K562 (cell line): ENCODE data around the gene YIPF4. TPM values are rescaled to one million over a fixed set of nuclear protein-coding genes. Genes with fewer than 3 reads are reported as not detected.

Experiments used
- ATAC-seq: fragments of 200-7000 bp; cut with Tn5 transposase; 3 replicates; pipeline ENCODE4 v1.9.1; 2020; ENCODE audit warnings: moderate library complexity
- BruUV-seq: library from RNA; stranded (reverse); fragments of 400-500 nt; replicated peaks from 2 replicates; lab custom pipeline; 2021; lab: Mats Ljungman, UMichigan
- CTCF ChIA-PET: fragments of 300-600 bp; formaldehyde crosslinking; extraction: SDS; loops from one replicate; lab custom pipeline; 2021; ENCODE audit warnings: low intra/inter-chr PET ratio; lab: Yijun Ruan, JAX
- POLR2A ChIA-PET: fragments of 300-600, 350-650 bp; sonication (Branson Sonifier 250); formaldehyde crosslinking; extraction: SDS; loops from one replicate; lab custom pipeline; 2021; ENCODE audit warnings: antibody characterized with exemption, inconsistent platforms; lab: Yijun Ruan, JAX
- DNase-seq, 4 experiments: peaks; one replicate each; pipeline versions ENCODE4 v3.0.0 to v3.0.0-alpha.2; 2011 to 2018; ENCODE audit warnings: low spot score in 3 of 4, mixed read lengths in 3 of 4; ENCODE audit errors: extremely low read depth in 1 of 4
- FAIRE-seq: peaks from 2 replicates; lab custom pipeline; 2011; peaks lifted over from hg19 to GRCh38; lab: Jason Lieb, UNC
- H2AFZ ChIP-seq: 2 replicates; pipeline ENCODE4 v1.6.0; 2011; ENCODE audit warnings: low read depth, low read length, control low read depth, inconsistent platforms
- H3K27ac ChIP-seq: fragments of 200-600 bp; 3 replicates; pipeline ENCODE4 v1.8.0; 2011; ENCODE audit warnings: low read depth, mild to moderate bottlenecking, control low read depth, inconsistent platforms, low read length, moderate library complexity, mixed read lengths; ENCODE audit errors: extremely low read depth
- H3K27me3 ChIP-seq, 2 experiments: fragments of 300-600 bp in 1 of 2; 2 replicates in 1 of 2; 3 replicates in 1 of 2; pipeline versions ENCODE4 v1.6.0 to v1.8.0; 2011; ENCODE audit warnings: inconsistent platforms in 2 of 2, low read length in 2 of 2, mild to moderate bottlenecking in 1 of 2, mixed read lengths in 1 of 2, moderate library complexity in 1 of 2; ENCODE audit not compliant: control insufficient read depth in 2 of 2, insufficient read depth in 2 of 2
- H3K36me3 ChIP-seq: fragments of 300-600 bp; 3 replicates; pipeline ENCODE4 v1.8.0; 2011; ENCODE audit warnings: mild to moderate bottlenecking, low read length, inconsistent platforms; ENCODE audit not compliant: control insufficient read depth, insufficient read depth
- H3K4me1 ChIP-seq, 2 experiments: fragments of 200-600 bp in 1 of 2; replicated peaks in 1 of 2; 2 replicates in 1 of 2; 3 replicates in 1 of 2; pipeline versions ENCODE4 v1.5.1 to v1.8.0; 2011; ENCODE audit warnings: inconsistent platforms in 2 of 2, low read length in 2 of 2, mild to moderate bottlenecking in 1 of 2, mixed read lengths in 1 of 2, moderate library complexity in 1 of 2; ENCODE audit not compliant: control insufficient read depth in 2 of 2, insufficient read depth in 2 of 2
- H3K4me2 ChIP-seq: 2 replicates; pipeline ENCODE4 v1.6.1; 2011; ENCODE audit warnings: low read length, control low read depth, inconsistent platforms, mixed read lengths; ENCODE audit not compliant: insufficient read depth
- H3K4me3 ChIP-seq: fragments of 200-600 bp; sonication (generic), shearing (Covaris generic); 2 replicates; pipeline ENCODE4 v1.5.1; 2016; ENCODE audit warnings: control low read depth, inconsistent platforms
- H3K79me2 ChIP-seq: fragments of 200-600 bp; 3 replicates; pipeline ENCODE4 v1.8.0; 2011; ENCODE audit warnings: low read length, inconsistent platforms; ENCODE audit not compliant: control insufficient read depth, insufficient read depth
- H3K9ac ChIP-seq, 2 experiments: 2 replicates each; pipeline versions ENCODE4 v1.6.0 to v1.6.1; 2011; ENCODE audit warnings: low read depth in 2 of 2, low read length in 2 of 2, control low read depth in 1 of 2, inconsistent platforms in 1 of 2, mild to moderate bottlenecking in 1 of 2, mixed read lengths in 1 of 2; ENCODE audit not compliant: insufficient read depth in 1 of 2
- H3K9me1 ChIP-seq: one replicate; pipeline ENCODE4 v1.6.0; 2011; ENCODE audit warnings: inconsistent platforms, mild to moderate bottlenecking, low read length, moderate library complexity; ENCODE audit not compliant: control insufficient read depth, insufficient read depth
- H3K9me3 ChIP-seq: replicated peaks from 2 replicates; pipeline ENCODE4 v1.5.1; 2011; ENCODE audit warnings: low read depth, low read length, inconsistent platforms; ENCODE audit not compliant: control insufficient read depth, insufficient read depth
- H4K20me1 ChIP-seq: replicated peaks from 2 replicates; pipeline ENCODE4 v1.6.1; 2011; ENCODE audit warnings: low read length, inconsistent platforms, mixed read lengths; ENCODE audit not compliant: control insufficient read depth, insufficient read depth
- ARID1B ChIP-seq: fragments of 450-650 bp; IDR thresholded peaks from 2 replicates; pipeline ENCODE4 v1.6.1; 2016; ENCODE audit warnings: antibody characterized with exemption, mild to moderate bottlenecking, inconsistent platforms
- DIDO1 ChIP-seq: fragments of 450-650 bp; IDR thresholded peaks from 2 replicates; pipeline ENCODE4 v1.6.1; 2016; ENCODE audit warnings: low read depth, missing biosample characterization, missing genetic modification characterization
- FOXJ2 ChIP-seq: fragments of 200-800 bp; sonication (Bioruptor generic); IDR thresholded peaks from 2 replicates; pipeline ENCODE4 v1.6.1; 2016; ENCODE audit warnings: missing genetic modification characterization, missing compliant biosample characterization
- HOMEZ ChIP-seq: fragments of 250-450 bp; sonication (Bioruptor Pico); IDR thresholded peaks from 2 replicates; pipeline ENCODE4 v1.4.0; 2020; ENCODE audit warnings: mild to moderate bottlenecking, moderate library complexity
- NBN ChIP-seq: fragments of 450-650 bp; IDR thresholded peaks from 2 replicates; pipeline ENCODE4 v1.6.1; 2016; ENCODE audit warnings: low read depth, mild to moderate bottlenecking
- NRF1 ChIP-seq, 2 experiments: fragments of 450-650 bp; IDR thresholded peaks in 1 of 2; conservative IDR thresholded peaks in 1 of 2; 2 replicates each; pipeline ENCODE4 v1.6.1; 2014; ENCODE audit warnings: mild to moderate bottlenecking in 2 of 2
- PTTG1 ChIP-seq: fragments of 450-650 bp; IDR thresholded peaks from 2 replicates; pipeline ENCODE4 v1.6.1; 2016; ENCODE audit warnings: low read depth, mild to moderate bottlenecking, missing genetic modification characterization, missing compliant biosample characterization
- RBM14 ChIP-seq: fragments of 200-400 bp; formaldehyde crosslinking; IDR thresholded peaks from 2 replicates; pipeline ENCODE4 v1.6.1; 2018; ENCODE audit warnings: low read depth, mild to moderate bottlenecking, low read length, moderate library complexity, borderline replicate concordance; ENCODE audit not compliant: insufficient read depth
- TRIM28 ChIP-seq: fragments of 450-650 bp; IDR thresholded peaks from 2 replicates; pipeline ENCODE4 v1.6.1; 2017
- XRCC3 ChIP-seq: fragments of 450-650 bp; IDR thresholded peaks from 2 replicates; pipeline ENCODE4 v1.6.1; 2017; ENCODE audit warnings: mild to moderate bottlenecking, moderate library complexity
- ZNF133 ChIP-seq: fragments of 250-450 bp; sonication (Bioruptor Pico); IDR thresholded peaks from 2 replicates; pipeline ENCODE4 v1.4.0; 2020; ENCODE audit warnings: mild to moderate bottlenecking
- ZNF217 ChIP-seq: sonication (generic); formaldehyde crosslinking; IDR thresholded peaks from 2 replicates; pipeline ENCODE4 v1.8.0; 2022; ENCODE audit warnings: mild to moderate bottlenecking, missing genetic modification reagents
- ZNF354B ChIP-seq: fragments of 250-450 bp; sonication (Bioruptor Pico); IDR thresholded peaks from 2 replicates; pipeline ENCODE4 v1.4.0; 2020
- ZNF609 ChIP-seq: sonication (generic); formaldehyde crosslinking; IDR thresholded peaks from 2 replicates; pipeline ENCODE4 v1.8.1; 2023; ENCODE audit warnings: missing genetic modification reagents, mild to moderate bottlenecking, borderline replicate concordance
- WGBS: fragments of 100-300 bp; shearing (Covaris generic); methylation state at CpG from one replicate; pipeline ENCODE4 v1.1.6; 2016; ENCODE audit warnings: low coverage, mixed read lengths; ENCODE audit not compliant: insufficient coverage; ENCODE audit errors: missing lambda C conversion rate; 5-methylcytosine and 5-hydroxymethylcytosine counted together
- in situ Hi-C: fragments of 300-500 bp; cut with MboI; formaldehyde crosslinking; loops from 4 replicates; pipeline ENCODE4 v1.15.0; 2018; ENCODE audit warnings: inconsistent platforms, mixed read lengths
- intact Hi-C: fragments of 100-400 bp; cut with micrococcal nuclease; formaldehyde crosslinking; loops from 2 replicates; pipeline ENCODE4 v1.14.2; 2022
- polyA plus RNA-seq, 8 experiments: library from polyadenylated mRNA; depleted of rRNA in 4 of 8; stranded (reverse) in 5 of 8; unstranded in 3 of 8; fragments of >200 nt; fragmentation: Nextera tagmentation in 2 of 8; fragmentation: Illumina TruSeq in 1 of 8; extraction: Ambion mirVana in 2 of 8; extraction: Trizol in 1 of 8; gene quantifications; 2 replicates each; pipeline versions ENCODE4 v1.2.1 to v1.2.3, GENCODE V29; 2011 to 2014; ENCODE audit warnings: inconsistent platforms in 1 of 8, missing spikeins in 1 of 8
- total RNA-seq, 7 experiments: library from RNA; depleted of rRNA in 6 of 7; stranded (reverse); fragments of >200 nt in 6 of 7; fragmentation: Illumina TruSeq in 2 of 7; extraction: Trizol in 2 of 7; gene quantifications; 2 replicates each; pipeline versions ENCODE4 v1.2.1 to v1.2.3, GENCODE V29; 2011 to 2021; ENCODE audit warnings: low replicate concordance in 1 of 7
- TF ChIP-seq, protein P1 (sequence below): sonication (generic); formaldehyde crosslinking; IDR thresholded peaks from 2 replicates; pipeline ENCODE4 v1.8.0; 2023; ENCODE audit warnings: mild to moderate bottlenecking, missing genetic modification reagents

Gene YIPF4
- total and polyA plus RNA-seq, 9 of the 15 experiments (the other 6 are each of a cell fraction or from before 2014, with no cell fraction given): 4.9 to 46.9 (median 17.5) TPM

GRCh38 chr2:32237488-32237887, 40.2 kb upstream of the YIPF4 start (continued):
- TF ChIP-seq FOXJ2 (tag) (no peak), HOMEZ (no peak)
- TF ChIP-seq, protein P1, sequence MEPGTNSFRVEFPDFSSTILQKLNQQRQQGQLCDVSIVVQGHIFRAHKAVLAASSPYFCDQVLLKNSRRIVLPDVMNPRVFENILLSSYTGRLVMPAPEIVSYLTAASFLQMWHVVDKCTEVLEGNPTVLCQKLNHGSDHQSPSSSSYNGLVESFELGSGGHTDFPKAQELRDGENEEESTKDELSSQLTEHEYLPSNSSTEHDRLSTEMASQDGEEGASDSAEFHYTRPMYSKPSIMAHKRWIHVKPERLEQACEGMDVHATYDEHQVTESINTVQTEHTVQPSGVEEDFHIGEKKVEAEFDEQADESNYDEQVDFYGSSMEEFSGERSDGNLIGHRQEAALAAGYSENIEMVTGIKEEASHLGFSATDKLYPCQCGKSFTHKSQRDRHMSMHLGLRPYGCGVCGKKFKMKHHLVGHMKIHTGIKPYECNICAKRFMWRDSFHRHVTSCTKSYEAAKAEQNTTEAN: no peak
- TF ChIP-seq, all 486 proteins: peak for 0

DNA sequence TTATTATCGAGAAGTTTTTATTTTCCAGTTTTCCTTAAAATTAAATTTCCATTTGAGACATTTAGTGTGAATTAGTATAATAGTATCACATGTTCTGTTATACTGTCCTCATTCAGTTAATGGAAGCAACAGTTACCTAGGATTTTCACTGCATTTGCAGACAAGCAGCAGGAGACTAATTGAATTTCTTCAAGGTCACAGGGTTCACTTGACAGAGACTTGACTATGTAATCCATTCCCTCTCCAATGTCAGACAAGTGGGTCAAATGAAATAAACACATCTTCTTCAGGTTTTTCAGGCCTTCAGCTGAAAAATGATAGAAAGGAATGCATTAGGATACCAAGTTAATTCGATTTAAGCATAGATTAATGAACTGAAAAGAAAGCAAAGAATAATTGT, 39.7 kb upstream of the YIPF4 start:
- in situ Hi-C loops (no loop called here), intact Hi-C loops (no loop called here)
- Histone ChIP-seq H3K4me3 (no peak overlapping the region), H3K9me3 (no peaks in the 10 kb centered on the region), H3K4me1 (no peaks in the 10 kb centered on the region; a peak in 1 of 5 replicates), H3K79me2 (no peaks in the 10 kb centered on the region), H4K20me1 (no peaks in the 10 kb centered on the region), H3K9ac (no peak overlapping the region), H3K9me1 (no peaks in the 10 kb centered on the region), H3K27me3 (no peaks in the 10 kb centered on the region), H2AFZ (no peak overlapping the region), H3K27ac (no peak overlapping the region), H3K36me3 (no peaks in the 10 kb centered on the region), H3K4me2 (no peak overlapping the region)
- whole genome bisulfite sequencing: 21% methylated on average over 2 of the region's 2 CpGs
- POLR2A ChIA-PET: interaction anchor here (1.0 to 1.3 kb wide), 2 partner anchors 12 to 35 kb away, joined by 3 to 7 read pairs; no protein-coding TSS in a partner anchor
- CTCF ChIA-PET: no interaction called here
- FAIRE-seq (no peak), DNase-seq (no peak), ATAC-seq (no peak)
- BruUV-seq: no TSS peak
- no peak for TF ChIP-seq XRCC3
- TF ChIP-seq NBN: no peak
- TF ChIP-seq ZNF217 (CRISPR knock-in tag): no peak
- TF ChIP-seq PTTG1 (tag): no peak
- TF ChIP-seq ZNF133 (CRISPR knock-in tag): no peak
- TF ChIP-seq DIDO1 (tag): no peak
- no peak for TF ChIP-seq NRF1 (conservative IDR thresholded peaks at IDR 0.05 in 1 of 2, IDR thresholded peaks at IDR 0.05 in 1 of 2)
- TF ChIP-seq ZNF609 (CRISPR knock-in tag): no peak
- TF ChIP-seq RBM14: no peak
- TF ChIP-seq ZNF354B (CRISPR knock-in tag): no peak
- no peak for TF ChIP-seq ARID1B
- TF ChIP-seq TRIM28: no peak
